ENCODE data around the gene REN. TPM values are rescaled to one million over a fixed set of nuclear protein-coding genes. Genes with fewer than 3 reads are reported as not detected.
A peak's percentile ranks its signal among the peaks of the same experiment; 100 is the strongest.

Gene REN
- total and polyA plus RNA-seq, 2 experiments from 2014 or later: not detected

GRCh38 chr1:204128964-204129896, 36.9 kb downstream of the REN start:
- no peaks in the 10 kb centered on the region for H3K36me3 ChIP-seq (ENCODE audit: low read depth)
- no peaks in the 10 kb centered on the region for H3K79me2 ChIP-seq (ENCODE audit: insufficient read depth)
- peak overlapping the region; percentile 48; the same call in 1 of the 2 replicates for H3K9ac ChIP-seq
- peak; percentile 87 for DNase-seq
- H4K20me1 ChIP-seq (ENCODE audit: insufficient read depth): no peaks in the 10 kb centered on the region
- H3K4me2 ChIP-seq (ENCODE audit: unreplicated experiment): peak overlapping the region; percentile 41
- H3K9me3 ChIP-seq (ENCODE audit: low read depth): no peaks in the 10 kb centered on the region
- H3K9me2 ChIP-seq (ENCODE audit: insufficient read depth): no peaks in the 10 kb centered on the region
- WGBS, 2 experiments (ENCODE audit: low coverage in 1 of 2, low lambda C conversion rate in 2 of 2, missing lambda C conversion rate in 2 of 2): 11 to 15% methylated on average over 20 to 29 of the region's 29 CpGs
- H2AFZ ChIP-seq: peak overlapping the region; percentile 14; the same call in 1 of the 2 replicates
- peak overlapping the region; percentile 6; the same call in 1 of the 2 replicates for H3K27ac ChIP-seq
- TF ChIP-seq EZH2 (IDR thresholded peaks at IDR 0.05; ENCODE audit: insufficient read depth, poor library complexity, severe bottlenecking): no peak
- no peak for TF ChIP-seq EZH2phosphoT487 (IDR thresholded peaks at IDR 0.05; ENCODE audit: insufficient read depth, low read depth)
- H3F3A ChIP-seq (ENCODE audit: insufficient read depth): peaks cover 29% of the 10 kb centered on the region
- H3K4me3 ChIP-seq: no peak overlapping the region
- in situ Hi-C loops (cut with MboI): loop anchor here (5.0 kb wide), 1 partner anchor 267 kb away; the partner anchor contains the start of gene SNRPE
- peaks cover 34% of the 10 kb centered on the region for H3K4me1 ChIP-seq (ENCODE audit: insufficient read depth)
- no peaks in the 10 kb centered on the region for H3K27me3 ChIP-seq (replicated peaks; ENCODE audit: insufficient read depth)

DNA sequence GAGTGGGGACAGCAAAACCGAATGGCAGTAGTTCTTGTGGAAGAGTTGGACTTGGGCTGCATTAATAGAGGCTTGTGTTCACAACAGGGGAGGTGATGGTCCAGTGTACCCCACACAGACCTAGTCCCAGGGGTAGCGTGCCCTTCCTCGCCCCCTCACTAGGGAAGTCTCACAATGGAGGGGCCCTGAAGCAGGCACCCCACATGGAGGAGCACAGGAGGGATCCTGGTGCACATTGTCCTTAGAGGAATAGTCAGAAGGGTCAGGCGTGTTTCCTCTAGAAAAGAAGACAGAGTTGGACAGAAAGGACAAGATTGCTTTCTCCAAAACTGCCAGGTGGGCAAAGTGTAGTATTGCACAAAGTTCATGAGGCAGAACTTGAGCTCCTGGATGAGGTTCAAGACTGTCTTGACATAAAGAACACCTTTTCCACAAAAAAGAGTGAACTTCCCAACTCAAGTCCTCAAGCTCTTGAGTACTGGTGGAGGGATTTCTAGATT, 37.6 kb downstream of the REN start:
- TF ChIP-seq EZH2 (IDR thresholded peaks at IDR 0.05; ENCODE audit: insufficient read depth, poor library complexity, severe bottlenecking) (no peak), EZH2phosphoT487 (IDR thresholded peaks at IDR 0.05; ENCODE audit: insufficient read depth, low read depth) (no peak)
- peaks cover 29% of the 10 kb centered on the region for H3F3A ChIP-seq (ENCODE audit: insufficient read depth)
- no peak overlapping the region for H3K4me2 ChIP-seq (ENCODE audit: unreplicated experiment)

DNA sequence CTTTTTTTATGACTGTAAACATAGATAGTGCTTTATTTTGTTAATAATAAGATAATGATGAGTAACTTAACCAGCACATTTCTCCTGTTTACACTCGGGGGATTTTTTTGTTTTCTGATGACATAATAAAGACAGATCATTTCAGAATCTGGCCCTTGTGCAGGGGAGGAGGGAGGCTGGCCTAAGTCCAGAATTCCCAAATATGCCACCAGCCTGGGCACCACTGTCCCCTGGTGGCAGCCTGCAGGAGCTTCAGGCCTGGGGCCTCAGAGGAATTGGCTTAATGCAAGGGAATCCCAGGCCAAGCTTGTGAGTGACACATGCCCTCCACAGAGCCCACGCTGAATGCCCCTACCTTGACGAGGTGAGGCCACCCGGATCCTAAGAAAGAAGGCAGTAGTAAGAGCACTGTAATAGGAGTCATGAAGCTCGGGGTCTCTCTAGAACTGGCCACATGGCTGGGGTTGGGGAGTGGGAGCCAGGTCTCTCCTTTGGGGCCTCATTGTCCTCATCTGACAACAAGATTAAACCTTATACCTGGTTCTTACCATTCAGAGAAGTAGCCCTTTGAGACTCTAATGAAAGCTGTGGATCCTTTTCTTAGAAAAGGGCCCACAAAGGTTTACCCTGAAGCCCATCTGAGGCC, 38.4 kb downstream of the REN start:
- TF ChIP-seq EZH2 (IDR thresholded peaks at IDR 0.05; ENCODE audit: insufficient read depth, poor library complexity, severe bottlenecking) (no peak), EZH2phosphoT487 (IDR thresholded peaks at IDR 0.05; ENCODE audit: insufficient read depth, low read depth) (no peak)
- Histone ChIP-seq H3K4me3 (no peak overlapping the region), H3K9me3 (ENCODE audit: low read depth) (no peaks in the 10 kb centered on the region), H3K36me3 (ENCODE audit: low read depth) (no peaks in the 10 kb centered on the region; the same call in 1 of the 2 replicates), H3K9ac (0 out of 2 replicates have a peak overlapping the region, but pooled peaks have one; percentile 12), H3K79me2 (ENCODE audit: insufficient read depth) (no peaks in the 10 kb centered on the region), H3K4me2 (ENCODE audit: unreplicated experiment) (peak overlapping the region; percentile 16), H4K20me1 (ENCODE audit: insufficient read depth) (no peaks in the 10 kb centered on the region), H3K27me3 (replicated peaks; ENCODE audit: insufficient read depth) (no peaks in the 10 kb centered on the region), H2AFZ (no peak overlapping the region), H3K4me1 (ENCODE audit: insufficient read depth) (peaks cover 34% of the 10 kb centered on the region), H3F3A (ENCODE audit: insufficient read depth) (peaks cover 29% of the 10 kb centered on the region), H3K27ac (peak overlapping the region; percentile 29), H3K9me2 (ENCODE audit: insufficient read depth) (no peaks in the 10 kb centered on the region)
- DNase-seq: peak; percentile 94
- in situ Hi-C loops (cut with MboI): loop anchor here (5.0 kb wide), 1 partner anchor 265 kb away; the partner anchor contains the start of gene SNRPE
- WGBS, 2 experiments (ENCODE audit: low coverage in 1 of 2, low lambda C conversion rate in 2 of 2, missing lambda C conversion rate in 2 of 2): 9 to 17% methylated on average over 5 of the region's 5 CpGs

More for the DNA sequence above, 37.6 kb downstream of the REN start:
- Histone ChIP-seq H3K27ac (peak overlapping the region; percentile 6; the same call in 1 of the 2 replicates), H3K9me3 (ENCODE audit: low read depth) (no peaks in the 10 kb centered on the region), H3K27me3 (replicated peaks; ENCODE audit: insufficient read depth) (no peaks in the 10 kb centered on the region), H4K20me1 (ENCODE audit: insufficient read depth) (no peaks in the 10 kb centered on the region), H3K4me3 (no peak overlapping the region), H3K36me3 (ENCODE audit: low read depth) (no peaks in the 10 kb centered on the region; the same call in 1 of the 2 replicates), H2AFZ (peak overlapping the region; percentile 14; the same call in 1 of the 2 replicates), H3K9me2 (ENCODE audit: insufficient read depth) (no peaks in the 10 kb centered on the region), H3K79me2 (ENCODE audit: insufficient read depth) (no peaks in the 10 kb centered on the region), H3K9ac (peak overlapping the region; percentile 48; the same call in 1 of the 2 replicates), H3K4me1 (ENCODE audit: insufficient read depth) (peaks cover 34% of the 10 kb centered on the region)
- DNase-seq: peak; percentile 30
- 69 to 73% methylated on average over 4 of the region's 4 CpGs for WGBS, 2 experiments (ENCODE audit: low coverage in 1 of 2, low lambda C conversion rate in 2 of 2, missing lambda C conversion rate in 2 of 2)
- in situ Hi-C loops (cut with MboI): loop anchor here (5.0 kb wide), 1 partner anchor 266 kb away; the partner anchor contains the start of gene SNRPE

- no peaks in the 10 kb centered on the region for H3K27me3 ChIP-seq (replicated peaks; ENCODE audit: insufficient read depth)
- no peak for DNase-seq
- no peaks in the 10 kb centered on the region for H4K20me1 ChIP-seq (ENCODE audit: insufficient read depth)
- no peak overlapping the region for H2AFZ ChIP-seq
- no peaks in the 10 kb centered on the region for H3K9me2 ChIP-seq (ENCODE audit: insufficient read depth)
- peaks cover 33% of the 10 kb centered on the region for H3K4me1 ChIP-seq (ENCODE audit: insufficient read depth)
- H3K79me2 ChIP-seq (ENCODE audit: insufficient read depth): no peaks in the 10 kb centered on the region
- peaks cover 29% of the 10 kb centered on the region for H3F3A ChIP-seq (ENCODE audit: insufficient read depth)
- H3K9ac ChIP-seq: no peak overlapping the region
- TF ChIP-seq EZH2phosphoT487 (IDR thresholded peaks at IDR 0.05; ENCODE audit: insufficient read depth, low read depth) (no peak), EZH2 (IDR thresholded peaks at IDR 0.05; ENCODE audit: insufficient read depth, poor library complexity, severe bottlenecking) (no peak)
- 13 to 23% methylated on average over 6 to 7 of the region's 7 CpGs for WGBS, 2 experiments (ENCODE audit: low coverage in 1 of 2, low lambda C conversion rate in 2 of 2, missing lambda C conversion rate in 2 of 2)
- no peak overlapping the region for H3K27ac ChIP-seq
- H3K4me2 ChIP-seq (ENCODE audit: unreplicated experiment): no peak overlapping the region
- in situ Hi-C loops (cut with MboI): loop anchor here (5.0 kb wide), 1 partner anchor 265 kb away; the partner anchor contains the start of gene SNRPE
- no peaks in the 10 kb centered on the region for H3K9me3 ChIP-seq (ENCODE audit: low read depth)
- H3K4me3 ChIP-seq: no peak overlapping the region
- H3K36me3 ChIP-seq (ENCODE audit: low read depth): no peaks in the 10 kb centered on the region; the same call in 1 of the 2 replicates
Measured at GRCh38 chr1:204126956-204127355, 39.2 kb downstream of the REN start.

Data from GM23248 (cell line).